SK-N-MC (cell line): ENCODE results near the gene FBLN2.

Experiments
- FOXP2 ChIP-seq: optimal IDR thresholded peaks from 2 replicates; pipeline ENCODE3; 2011; ENCODE audit warnings: mild to moderate bottlenecking, moderate library complexity; ENCODE audit not compliant: insufficient read depth; ENCODE audit errors: extremely low read length, control extremely low read depth
- POLR2AphosphoS5 ChIP-seq: IDR thresholded peaks from 2 replicates; pipeline ENCODE4 v1.6.1; 2012; ENCODE audit warnings: mild to moderate bottlenecking, low read depth, low read length, borderline replicate concordance

DNA sequence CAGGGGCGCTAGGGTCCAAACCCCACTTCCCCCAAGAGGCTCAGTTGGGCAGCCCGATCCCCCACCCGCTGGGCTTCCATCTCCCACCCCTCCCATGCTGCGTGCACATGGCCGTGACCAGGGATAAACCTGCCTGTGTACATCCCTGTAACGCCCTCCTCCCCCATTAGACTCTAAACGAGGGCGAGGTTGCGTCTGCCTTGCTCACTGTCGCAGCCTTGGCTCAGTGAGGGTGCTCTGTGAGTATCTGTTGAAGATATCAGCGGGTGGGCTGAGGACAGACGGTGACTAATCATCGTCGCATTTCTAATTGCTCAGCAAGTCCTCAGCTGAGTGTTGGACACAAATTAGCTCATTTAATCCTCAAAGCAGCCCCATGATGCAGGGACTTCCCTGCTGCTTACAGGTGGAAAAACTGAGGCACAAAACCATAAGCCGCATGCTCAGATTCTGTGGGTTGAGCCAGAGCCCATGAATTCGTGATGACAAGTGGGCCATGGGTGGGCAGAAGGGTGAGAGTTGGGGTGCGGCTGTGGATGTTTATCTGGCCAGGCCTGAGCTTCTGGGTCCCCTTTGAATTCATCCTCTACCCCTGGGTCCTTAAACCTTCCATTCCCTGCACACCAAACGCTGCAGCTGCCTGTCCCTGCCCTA is 26.0 kb downstream of the FBLN2 start:
- TF ChIP-seq POLR2AphosphoS5: no peak
- TF ChIP-seq FOXP2: no peak
